ENCODE data around the gene COL12A1. TPM values are rescaled to one million over a fixed set of nuclear protein-coding genes. Genes with fewer than 3 reads are reported as not detected.

COL12A1 gene
- total RNA-seq, 3 donors from 2014 or later = 90.9 to 441 (median 281) TPM

GRCh38 chr6:75098709-75099108 lies 107.1 kb downstream of the COL12A1 start:
- peak in 1 of 2 donors; percentile 27 for DNase-seq (ENCODE audit: low spot score in 2 of 2)
- no peaks in the 10 kb centered on the region for H3K27me3 ChIP-seq
- peaks cover 0 to 2% of the 10 kb centered on the region in 2 donors for H3K4me1 ChIP-seq
- TF ChIP-seq POLR2AphosphoS5 (IDR thresholded peaks at IDR 0.05) (peak in 1 of 3 donors; percentile 77), CTCF (IDR thresholded peaks at IDR 0.05) (no peak)
- no peaks in the 10 kb centered on the region for H3K36me3 ChIP-seq
- H3K4me3 ChIP-seq = peak overlapping the region in 1 of 3 donors; percentile 1
- no peaks in the 10 kb centered on the region for H3K9me3 ChIP-seq
- H3K27ac ChIP-seq = peak overlapping the region; percentile 40 to 59
- intact Hi-C loops (cut with DNase I; ENCODE audit: low total_unique reads) = no loop called here

- TF ChIP-seq CTCF (IDR thresholded peaks at IDR 0.05) (no peak), POLR2A (IDR thresholded peaks at IDR 0.05) (no peak), POLR2AphosphoS5 (IDR thresholded peaks at IDR 0.05) (no peak)
- H3K27ac ChIP-seq = no peak overlapping the region
- intact Hi-C loops (cut with DNase I; ENCODE audit: low total_unique reads) = no loop called here
- H3K36me3 ChIP-seq = no peaks in the 10 kb centered on the region
- no peaks in the 10 kb centered on the region for H3K9me3 ChIP-seq
- H3K4me1 ChIP-seq = peaks cover 0 to 2% of the 10 kb centered on the region in 2 donors
- DNase-seq (ENCODE audit: low spot score in 2 of 2) = no peak
- H3K4me3 ChIP-seq = no peak overlapping the region
- H3K27me3 ChIP-seq = no peaks in the 10 kb centered on the region
These were observed 108.9 kb downstream of the COL12A1 start for GRCh38 chr6:75096966-75097365.

GRCh38 chr6:75094614-75095200 lies 111.1 kb downstream of the COL12A1 start:
- intact Hi-C loops (cut with DNase I; ENCODE audit: low total_unique reads) = no loop called here
- no peak overlapping the region for H3K27ac ChIP-seq

GRCh38 chr6:75091467-75092190 lies 114.2 kb downstream of the COL12A1 start:
- intact Hi-C loops (cut with DNase I; ENCODE audit: low total_unique reads) = no loop called here
- Histone ChIP-seq H3K4me1 (no peaks in the 10 kb centered on the region), H3K27ac (no peak overlapping the region), H3K36me3 (no peaks in the 10 kb centered on the region), H3K4me3 (no peak overlapping the region), H3K27me3 (no peaks in the 10 kb centered on the region), H3K9me3 (no peaks in the 10 kb centered on the region)
- DNase-seq (ENCODE audit: low spot score in 2 of 2) = no peak
- TF ChIP-seq CTCF (IDR thresholded peaks at IDR 0.05) (no peak), POLR2A (IDR thresholded peaks at IDR 0.05) (no peak), POLR2AphosphoS5 (IDR thresholded peaks at IDR 0.05) (no peak)

More at GRCh38 chr6:75094614-75095200, 111.1 kb downstream of the COL12A1 start:
- H3K9me3 ChIP-seq = no peaks in the 10 kb centered on the region
- no peaks in the 10 kb centered on the region for H3K4me1 ChIP-seq
- TF ChIP-seq POLR2A (IDR thresholded peaks at IDR 0.05) (no peak), POLR2AphosphoS5 (IDR thresholded peaks at IDR 0.05) (no peak), CTCF (IDR thresholded peaks at IDR 0.05) (no peak)
- no peak overlapping the region for H3K4me3 ChIP-seq
- no peaks in the 10 kb centered on the region for H3K36me3 ChIP-seq
- no peak for DNase-seq (ENCODE audit: low spot score in 2 of 2)
- H3K27me3 ChIP-seq = no peaks in the 10 kb centered on the region

GRCh38 chr6:75090576-75090975 lies 115.3 kb downstream of the COL12A1 start:
- no peaks in the 10 kb centered on the region for H3K4me1 ChIP-seq
- no peaks in the 10 kb centered on the region for H3K9me3 ChIP-seq
- H3K27ac ChIP-seq = no peak overlapping the region
- no peaks in the 10 kb centered on the region for H3K27me3 ChIP-seq
- no peak for DNase-seq (ENCODE audit: low spot score in 2 of 2)
- no peak overlapping the region for H3K4me3 ChIP-seq
- intact Hi-C loops (cut with DNase I; ENCODE audit: low total_unique reads) = no loop called here
- TF ChIP-seq POLR2A (IDR thresholded peaks at IDR 0.05) = no peak
- no peak for TF ChIP-seq POLR2AphosphoS5 (IDR thresholded peaks at IDR 0.05)
- no peak for TF ChIP-seq CTCF (IDR thresholded peaks at IDR 0.05)
- H3K36me3 ChIP-seq = no peaks in the 10 kb centered on the region

All from breast epithelium (tissue), 4 donors.